Muscle layer of duodenum (tissue), 2 donors: ENCODE results near the gene WFDC10A.
"Not testable (repeated sequence)": the region's sequence is repeated elsewhere in the genome, so short reads cannot be mapped to it uniquely, and the experiment has no call there.

ENCODE experiments used
- H3K27ac ChIP-seq: one replicate; pipeline ENCODE4 v1.7.0; 2013; ENCODE audit warnings: mild to moderate bottlenecking, low read length
- H3K27me3 ChIP-seq: one replicate; pipeline ENCODE4 v1.7.0; 2013; ENCODE audit warnings: low read depth, mild to moderate bottlenecking, control low read depth, low read length
- H3K36me3 ChIP-seq, 2 donors: one replicate each; pipeline ENCODE4 v1.7.0; 2013; ENCODE audit warnings: low read length in 2 of 2, control low read depth in 1 of 2, mild to moderate bottlenecking in 1 of 2; ENCODE audit not compliant: insufficient read depth in 2 of 2, control insufficient read depth in 1 of 2
- H3K4me1 ChIP-seq, 2 donors: one replicate each; pipeline ENCODE4 v1.7.0; 2013; ENCODE audit warnings: low read length in 2 of 2, mild to moderate bottlenecking in 2 of 2, control low read depth in 1 of 2, moderate library complexity in 1 of 2; ENCODE audit not compliant: insufficient read depth in 2 of 2, control insufficient read depth in 1 of 2
- H3K4me3 ChIP-seq, 2 donors: one replicate each; pipeline ENCODE4 v1.7.0; 2013; ENCODE audit warnings: low read length in 2 of 2, low read depth in 1 of 2, mild to moderate bottlenecking in 1 of 2
- H3K9me3 ChIP-seq, 2 donors: one replicate each; pipeline ENCODE4 v1.7.0; 2013; ENCODE audit warnings: low read length in 2 of 2, control low read depth in 1 of 2, mild to moderate bottlenecking in 1 of 2; ENCODE audit not compliant: control insufficient read depth in 1 of 2
- donor health status: healthy.

The WFDC10A gene

GRCh38 chr20:45649312-45649863 is 19.8 kb downstream of the WFDC10A start:
- Histone ChIP-seq H3K9me3 (peaks cover 0 to 6% of the 10 kb centered on the region in 2 donors), H3K27me3 (no peaks in the 10 kb centered on the region), H3K36me3 (no peaks in the 10 kb centered on the region), H3K27ac (no peak overlapping the region), H3K4me1 (no peaks in the 10 kb centered on the region), H3K4me3 (no peak overlapping the region)

- not testable (repeated sequence) for H3K27ac ChIP-seq, H3K27me3 ChIP-seq, H3K4me3 ChIP-seq, H3K4me1 ChIP-seq, H3K36me3 ChIP-seq, H3K9me3 ChIP-seq
Measured at GRCh38 chr20:45651726-45652125, 22.2 kb downstream of the WFDC10A start.

- not testable (repeated sequence) for H3K9me3 ChIP-seq, H3K4me3 ChIP-seq, H3K4me1 ChIP-seq, H3K27me3 ChIP-seq, H3K27ac ChIP-seq, H3K36me3 ChIP-seq
Measured at GRCh38 chr20:45657038-45657437, 27.5 kb downstream of the WFDC10A start.

GRCh38 chr20:45670139-45670538 is 40.6 kb downstream of the WFDC10A start, which contains the start of gene WFDC11:
TSS of gene WFDC11 (minus strand) at chr20:45670239. CDS start at chr20:45650600, 19,639 bp downstream.
- H3K36me3 ChIP-seq, result no peaks in the 10 kb centered on the region
- H3K9me3 ChIP-seq, result no peaks in the 10 kb centered on the region
- no peaks in the 10 kb centered on the region for H3K4me1 ChIP-seq
- no peak within 1 kb of the TSS for H3K27ac ChIP-seq
- H3K4me3 ChIP-seq, result no peak within 1 kb of the TSS
- H3K27me3 ChIP-seq, result no peaks in the 10 kb centered on the region

- Histone ChIP-seq H3K36me3 (no peaks in the 10 kb centered on the region), H3K27me3 (no peaks in the 10 kb centered on the region), H3K4me1 (no peaks in the 10 kb centered on the region), H3K27ac (no peak overlapping the region), H3K4me3 (no peak overlapping the region), H3K9me3 (peaks cover 0 to 11% of the 10 kb centered on the region in 2 donors)
Measured at GRCh38 chr20:45672765-45673164, 43.2 kb downstream of the WFDC10A start.

GRCh38 chr20:45679650-45680049 is 50.1 kb downstream of the WFDC10A start:
- Histone ChIP-seq H3K4me1 (no peaks in the 10 kb centered on the region), H3K36me3 (no peaks in the 10 kb centered on the region), H3K27me3 (no peaks in the 10 kb centered on the region), H3K4me3 (no peak overlapping the region), H3K9me3 (peaks cover 21 to 35% of the 10 kb centered on the region in 2 donors), H3K27ac (no peak overlapping the region)
